Left ventricle myocardium inferior (tissue), 1 donor: ENCODE data around the gene ASTL. TPM values are rescaled to one million over a fixed set of nuclear protein-coding genes. Genes with fewer than 3 reads are reported as not detected.
"Not testable (repeated sequence)": the region's sequence is repeated elsewhere in the genome, so short reads cannot be mapped to it uniquely, and the experiment has no call there.

Experiments
- DNase-seq: peaks from one replicate; pipeline ENCODE4 v3.0.0-alpha.2; 2020
- H3K27ac ChIP-seq: fragments of 200-600 bp; replicated peaks from 2 replicates; pipeline ENCODE4 v1.8.0; 2021
- H3K27me3 ChIP-seq: fragments of 200-600 bp; 2 replicates; pipeline ENCODE4 v1.8.0; 2021; ENCODE audit warnings: low read depth
- H3K36me3 ChIP-seq: fragments of 200-600 bp; 2 replicates; pipeline ENCODE4 v1.8.0; 2021
- H3K4me1 ChIP-seq: fragments of 200-600 bp; 2 replicates; pipeline ENCODE4 v1.8.0; 2021
- H3K4me3 ChIP-seq: fragments of 200-600 bp; 2 replicates; pipeline ENCODE4 v1.8.0; 2021; ENCODE audit warnings: mild to moderate bottlenecking, moderate library complexity
- H3K9me3 ChIP-seq: fragments of 200-600 bp; replicated peaks from 2 replicates; pipeline ENCODE4 v1.8.0; 2021
- CTCF ChIP-seq: fragments of 200-600 bp; IDR thresholded peaks from 2 replicates; pipeline ENCODE4 v1.8.0; 2021; ENCODE audit warnings: antibody characterized with exemption, mild to moderate bottlenecking, borderline replicate concordance
- intact Hi-C: fragments of 100-400 bp; cut with micrococcal nuclease; formaldehyde crosslinking; loops from one replicate; pipeline ENCODE4 v1.11.0; 2022
- total RNA-seq: library from RNA; stranded (reverse); fragmentation: NEBNext Ultra II Directional; extraction: Animal tissue kit (Norgen Biotek cat#: 25700); gene quantifications from one replicate; pipeline ENCODE4 v1.2.1, GENCODE V29; 2021
- donor health status: DM: no; HTN: yes; CAD: no; lungs with severe emphysema.

Gene ASTL
- total RNA-seq, 1 donor from 2014 or later: not detected

GRCh38 chr2:96164459-96165184 lies 26.3 kb upstream of the ASTL start:
- peaks cover 8% of the 10 kb centered on the region for H3K9me3 ChIP-seq
- H3K4me3 ChIP-seq: no peak overlapping the region
- H3K27me3 ChIP-seq: peaks cover 4% of the 10 kb centered on the region
- H3K4me1 ChIP-seq: no peaks in the 10 kb centered on the region
- no peak for DNase-seq
- intact Hi-C loops: no loop called here
- no peaks in the 10 kb centered on the region for H3K36me3 ChIP-seq
- H3K27ac ChIP-seq: no peak overlapping the region
- TF ChIP-seq CTCF: no peak

GRCh38 chr2:96163768-96164429 lies 25.6 kb upstream of the ASTL start:
- H3K27ac ChIP-seq: no peak overlapping the region
- intact Hi-C loops: no loop called here

GRCh38 chr2:96163415-96163767 lies 25.1 kb upstream of the ASTL start:
- DNase-seq: no peak
- Histone ChIP-seq H3K4me1 (no peaks in the 10 kb centered on the region), H3K4me3 (no peak overlapping the region), H3K36me3 (no peaks in the 10 kb centered on the region), H3K9me3 (peaks cover 8% of the 10 kb centered on the region), H3K27me3 (peaks cover 6% of the 10 kb centered on the region), H3K27ac (no peak overlapping the region)
- TF ChIP-seq CTCF: no peak
- intact Hi-C loops: no loop called here

More at GRCh38 chr2:96163768-96164429, 25.6 kb upstream of the ASTL start:
- no peaks in the 10 kb centered on the region for H3K4me1 ChIP-seq
- H3K4me3 ChIP-seq: no peak overlapping the region
- H3K27me3 ChIP-seq: peaks cover 4% of the 10 kb centered on the region
- H3K36me3 ChIP-seq: no peaks in the 10 kb centered on the region
- DNase-seq: no peak
- H3K9me3 ChIP-seq: peaks cover 8% of the 10 kb centered on the region
- TF ChIP-seq CTCF: no peak

DNA sequence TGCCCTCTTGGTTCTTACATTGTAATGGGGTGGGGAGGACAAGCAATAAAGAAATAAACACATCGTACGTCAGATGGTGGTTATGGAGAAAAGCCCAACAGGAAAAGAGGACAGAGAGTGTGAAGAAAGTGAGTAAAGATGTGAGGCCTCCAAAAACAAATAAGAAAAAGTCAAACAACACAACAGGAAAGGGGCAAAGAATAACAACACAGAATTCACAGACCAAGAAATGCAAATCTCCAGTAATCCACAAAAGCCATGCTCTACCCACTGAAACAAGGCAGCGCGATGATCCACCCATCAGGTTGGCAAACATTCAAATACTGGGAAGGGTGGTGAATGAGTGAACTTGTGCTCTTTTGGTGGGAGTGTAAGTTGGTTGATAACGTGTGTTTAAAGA lies 23.6 kb upstream of the ASTL start:
- Histone ChIP-seq H3K4me3 (no peak overlapping the region), H3K27me3 (peaks cover 21% of the 10 kb centered on the region), H3K36me3 (no peaks in the 10 kb centered on the region), H3K27ac (no peak overlapping the region), H3K4me1 (no peaks in the 10 kb centered on the region), H3K9me3 (peaks cover 8% of the 10 kb centered on the region)
- DNase-seq: no peak
- no peak for TF ChIP-seq CTCF
- intact Hi-C loops: no loop called here

GRCh38 chr2:96160366-96160765 lies 22.1 kb upstream of the ASTL start:
- H3K9me3 ChIP-seq, H3K27ac ChIP-seq, H3K36me3 ChIP-seq, DNase-seq, H3K4me3 ChIP-seq, intact Hi-C loops, H3K4me1 ChIP-seq: not testable (repeated sequence)
- H3K27me3 ChIP-seq: peaks cover 26% of the 10 kb centered on the region
